GM10266 (cell line): ENCODE measurements around the gene SETD2.
"Not testable (repeated sequence)": the region's sequence is repeated elsewhere in the genome, so short reads cannot be mapped to it uniquely, and the experiment has no call there.

Source experiments
- DNase-seq: peaks from one replicate; pipeline ENCODE4 v3.0.0; 2012; ENCODE audit errors: extremely low spot score
- CTCF ChIP-seq: IDR thresholded peaks from 2 replicates; pipeline ENCODE4 v1.5.1; 2012; ENCODE audit warnings: mild to moderate bottlenecking, low read depth; ENCODE audit not compliant: control insufficient read depth, insufficient read depth; ENCODE audit errors: missing control alignments

The SETD2 gene

GRCh38 chr3:47193871-47194859, 30.3 kb upstream of the SETD2 start:
- TF ChIP-seq CTCF = no peak
- no peak for DNase-seq

- no peak for DNase-seq
- TF ChIP-seq CTCF = no peak
Observed at GRCh38 chr3:47186285-47186684, 22.4 kb upstream of the SETD2 start.

- DNase-seq = not testable (repeated sequence)
Observed at GRCh38 chr3:47181685-47182084, 17.8 kb upstream of the SETD2 start.

- not testable (repeated sequence) for DNase-seq
Observed at GRCh38 chr3:47180011-47180410, 16.1 kb upstream of the SETD2 start.

GRCh38 chr3:47176582-47176981, 12.7 kb upstream of the SETD2 start:
- no peak for TF ChIP-seq CTCF
- no peak for DNase-seq

- peak; percentile 63 for DNase-seq
Observed at GRCh38 chr3:47163169-47164006, 525 bp downstream of the SETD2 start.

GRCh38 chr3:47162697-47163168, 1.2 kb downstream of the SETD2 start:
- TF ChIP-seq CTCF = no peak
- DNase-seq = no peak

More at GRCh38 chr3:47163169-47164006, 525 bp downstream of the SETD2 start:
- TF ChIP-seq CTCF = no peak
